ENCODE results near the gene PSTPIP1.

DNA sequence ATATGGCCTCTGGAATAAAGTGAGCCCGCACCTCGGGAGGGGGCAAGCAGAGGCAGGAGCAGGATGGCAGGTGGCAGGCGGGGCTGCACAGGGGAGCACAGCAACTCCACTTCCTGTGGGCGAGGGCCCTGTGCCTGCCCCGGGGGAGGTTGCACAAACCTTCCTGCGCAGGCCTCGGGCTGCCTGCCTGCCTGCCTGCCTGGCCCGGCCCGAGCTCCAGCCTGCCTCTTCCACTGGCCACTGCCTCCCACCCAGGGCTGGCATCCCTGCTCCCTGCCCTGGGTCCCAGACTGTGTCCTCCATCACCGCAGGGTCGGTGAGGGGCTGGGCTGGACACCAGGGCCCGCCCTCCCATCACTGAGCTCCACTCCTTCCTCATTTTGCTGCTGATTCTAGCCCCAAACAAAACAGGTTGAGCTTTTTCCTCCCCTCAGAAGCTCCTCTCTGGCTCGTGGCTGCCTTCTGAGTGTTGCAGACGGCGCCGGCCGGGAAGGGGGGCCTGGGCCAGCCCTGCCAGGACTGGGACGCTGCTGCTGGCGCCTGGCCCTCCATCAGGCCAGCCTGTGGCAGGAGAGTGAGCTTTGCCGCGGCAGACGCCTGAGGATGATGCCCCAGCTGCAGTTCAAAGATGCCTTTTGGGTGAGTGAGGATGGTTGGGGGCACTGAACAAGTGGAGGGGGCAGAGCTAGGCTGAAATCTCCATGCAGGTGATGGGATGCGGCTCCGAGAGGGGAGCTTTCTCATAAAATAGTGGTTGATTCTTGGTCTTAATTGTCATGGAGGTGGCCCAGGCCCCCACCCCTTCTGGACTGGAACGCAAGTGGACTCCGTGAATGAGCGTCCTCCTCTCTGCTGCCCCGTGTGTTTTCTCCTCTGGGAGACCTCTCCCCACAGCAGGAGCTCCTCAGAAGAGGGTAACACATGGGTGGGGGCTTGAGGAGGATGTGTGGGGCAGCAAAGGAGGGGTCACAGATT lies at the start of gene PSTPIP1:
- TF ChIP-seq EZH2 (IDR thresholded peaks at IDR 0.05; ENCODE audit: insufficient read depth, low read length) = no peak
- TF ChIP-seq, protein P1, sequence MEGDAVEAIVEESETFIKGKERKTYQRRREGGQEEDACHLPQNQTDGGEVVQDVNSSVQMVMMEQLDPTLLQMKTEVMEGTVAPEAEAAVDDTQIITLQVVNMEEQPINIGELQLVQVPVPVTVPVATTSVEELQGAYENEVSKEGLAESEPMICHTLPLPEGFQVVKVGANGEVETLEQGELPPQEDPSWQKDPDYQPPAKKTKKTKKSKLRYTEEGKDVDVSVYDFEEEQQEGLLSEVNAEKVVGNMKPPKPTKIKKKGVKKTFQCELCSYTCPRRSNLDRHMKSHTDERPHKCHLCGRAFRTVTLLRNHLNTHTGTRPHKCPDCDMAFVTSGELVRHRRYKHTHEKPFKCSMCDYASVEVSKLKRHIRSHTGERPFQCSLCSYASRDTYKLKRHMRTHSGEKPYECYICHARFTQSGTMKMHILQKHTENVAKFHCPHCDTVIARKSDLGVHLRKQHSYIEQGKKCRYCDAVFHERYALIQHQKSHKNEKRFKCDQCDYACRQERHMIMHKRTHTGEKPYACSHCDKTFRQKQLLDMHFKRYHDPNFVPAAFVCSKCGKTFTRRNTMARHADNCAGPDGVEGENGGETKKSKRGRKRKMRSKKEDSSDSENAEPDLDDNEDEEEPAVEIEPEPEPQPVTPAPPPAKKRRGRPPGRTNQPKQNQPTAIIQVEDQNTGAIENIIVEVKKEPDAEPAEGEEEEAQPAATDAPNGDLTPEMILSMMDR (IDR thresholded peaks at IDR 0.05; ENCODE audit: insufficient read depth, low read depth, low read length) = no peak
